Measurements from ENCODE around the gene LIPC.
A peak's percentile ranks its signal among the peaks of the same experiment; 100 is the strongest.

Gene LIPC

GRCh38 chr15:58438111-58438510, 6.3 kb downstream of the LIPC start:
- no peak for DNase-seq

- DNase-seq, result peak; percentile 18
Measured at GRCh38 chr15:58438956-58439355, 7.2 kb downstream of the LIPC start.

GRCh38 chr15:58440158-58440910, 8.5 kb downstream of the LIPC start:
- DNase-seq, result peak; percentile 17

GRCh38 chr15:58440922-58441321, 9.1 kb downstream of the LIPC start:
- DNase-seq, result no peak

DNA sequence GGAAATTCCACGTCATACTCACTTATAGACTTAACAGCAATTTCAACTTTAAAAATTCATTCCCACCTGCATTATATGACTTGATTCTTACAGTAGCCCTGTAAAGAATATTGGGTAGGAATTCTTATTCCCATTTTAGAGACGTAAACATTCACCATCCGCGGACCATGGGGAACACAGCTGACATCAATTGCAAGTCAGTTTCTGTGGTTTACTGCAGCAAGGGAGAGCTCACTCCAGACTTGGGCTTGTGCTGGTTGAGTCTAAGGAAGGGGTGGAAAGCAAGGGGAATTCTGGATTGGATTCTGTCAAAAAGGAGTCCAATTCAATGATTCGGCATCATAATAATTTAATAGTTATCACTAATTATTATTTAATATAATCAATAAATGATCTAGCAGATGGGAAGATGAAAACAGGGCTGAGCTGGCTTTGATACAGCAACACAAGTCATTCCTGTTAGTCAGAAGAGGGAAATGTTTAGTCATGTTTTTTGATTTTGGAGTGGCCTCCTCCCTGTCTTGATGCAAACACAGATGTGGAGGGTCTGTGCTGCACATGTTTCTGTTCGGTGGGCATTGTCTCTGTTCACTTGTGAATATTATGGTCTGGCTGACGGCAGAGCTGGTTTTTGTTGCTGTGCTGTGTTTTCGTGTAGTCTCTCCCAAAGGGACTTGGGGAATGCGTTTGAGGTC, 9.7 kb downstream of the LIPC start:
- DNase-seq, result no peak

GRCh38 chr15:58442122-58442521, 10.3 kb downstream of the LIPC start:
- no peak for DNase-seq

DNA sequence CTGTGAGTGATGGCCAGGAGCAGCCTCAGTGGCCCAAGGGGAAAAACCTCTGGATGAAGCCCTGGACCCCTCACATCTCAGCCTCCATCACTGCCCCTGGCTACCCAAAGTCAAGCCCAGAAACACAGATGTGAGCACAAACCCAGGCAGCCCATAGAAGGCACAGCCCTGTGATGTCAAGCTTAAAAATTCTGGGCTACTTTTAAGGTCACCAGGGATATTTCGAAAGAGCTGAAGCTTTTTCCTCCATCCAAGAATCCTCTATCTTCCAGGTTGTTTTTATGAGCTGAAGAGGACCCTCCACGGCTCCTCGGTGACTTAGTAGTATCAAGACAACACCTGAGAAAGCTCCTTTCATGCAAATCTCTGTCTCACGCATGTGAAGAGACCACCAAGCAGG, 11.5 kb downstream of the LIPC start:
- no peak for DNase-seq

- no peak for DNase-seq
Measured at GRCh38 chr15:58444056-58444455, 12.3 kb downstream of the LIPC start.

GRCh38 chr15:58444658-58445332, 13.0 kb downstream of the LIPC start:
- DNase-seq, result no peak

- DNase-seq, result no peak
Measured at GRCh38 chr15:58445865-58446264, 14.1 kb downstream of the LIPC start.

GRCh38 chr15:58446521-58446920, 14.7 kb downstream of the LIPC start:
- DNase-seq, result no peak

GRCh38 chr15:58447271-58448010, 15.7 kb downstream of the LIPC start:
- no peak for DNase-seq

- DNase-seq, result no peak
Measured at GRCh38 chr15:58448331-58448730, 16.5 kb downstream of the LIPC start.

DNA sequence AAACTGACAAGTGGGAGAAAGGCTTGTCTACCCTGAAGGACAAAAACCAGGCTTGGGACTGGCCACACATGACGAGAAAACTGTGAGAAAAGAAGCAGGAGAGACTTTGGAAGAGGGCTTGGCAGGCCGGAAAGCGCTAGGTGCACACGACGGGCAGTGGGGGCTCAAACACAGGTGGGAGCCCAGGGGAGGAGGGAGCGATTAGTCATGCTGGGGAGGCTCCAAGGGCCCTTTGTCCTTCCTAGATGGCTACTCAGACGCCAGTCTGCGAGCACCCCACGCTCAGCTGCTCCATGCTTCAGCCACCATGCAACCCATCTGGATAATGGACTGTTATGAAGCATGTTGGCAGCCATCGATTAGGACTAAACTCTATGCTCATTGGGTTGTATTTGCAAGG, 17.1 kb downstream of the LIPC start:
- no peak for DNase-seq

DNA sequence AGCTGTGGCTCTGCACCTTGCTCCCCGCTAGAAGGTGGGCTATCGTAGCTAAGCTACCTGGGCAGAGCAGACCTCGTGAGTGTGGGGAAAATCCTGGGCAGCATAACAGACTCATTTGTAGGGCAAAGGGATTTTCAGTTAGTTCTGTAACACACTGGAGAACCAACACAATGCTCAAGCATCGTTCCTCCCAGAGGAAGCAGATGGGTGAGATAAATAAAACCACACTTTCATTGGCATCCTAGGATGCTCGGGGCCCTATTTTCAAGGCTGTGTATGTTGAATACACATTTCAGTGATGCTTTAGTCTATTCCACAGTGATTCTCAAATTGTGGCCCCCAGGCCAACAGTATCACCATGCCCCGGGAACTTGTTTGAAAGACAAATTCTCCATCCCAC, 20.0 kb downstream of the LIPC start:
- DNase-seq, result no peak

- no peak for DNase-seq
Measured at GRCh38 chr15:58452775-58453174, 21.0 kb downstream of the LIPC start.

- DNase-seq, result no peak
Measured at GRCh38 chr15:58453931-58454793, 22.4 kb downstream of the LIPC start.

GRCh38 chr15:58454950-58455401, 23.2 kb downstream of the LIPC start:
- DNase-seq, result no peak

GRCh38 chr15:58457466-58457965, 25.7 kb downstream of the LIPC start:
- no peak for DNase-seq

DNA sequence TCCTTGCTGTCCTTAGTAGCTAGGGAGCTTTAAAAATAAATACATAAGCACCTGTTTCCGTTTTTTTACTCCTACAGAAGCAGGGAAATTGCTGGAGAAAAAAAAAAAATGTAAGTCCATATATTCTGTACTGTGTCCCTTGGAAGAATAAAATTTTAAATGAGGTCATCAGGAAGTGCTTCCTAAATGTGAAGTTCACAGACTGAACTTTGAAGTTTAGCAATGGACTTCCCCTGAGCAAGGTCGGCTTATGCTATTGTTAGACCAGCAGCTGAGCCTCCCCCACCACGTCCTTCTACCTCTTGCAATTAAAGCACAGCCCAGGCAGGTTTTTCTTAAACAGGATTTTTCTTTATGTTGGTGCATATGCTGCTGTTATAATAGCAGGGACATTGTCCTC, 26.3 kb downstream of the LIPC start:
- no peak for DNase-seq

DNA sequence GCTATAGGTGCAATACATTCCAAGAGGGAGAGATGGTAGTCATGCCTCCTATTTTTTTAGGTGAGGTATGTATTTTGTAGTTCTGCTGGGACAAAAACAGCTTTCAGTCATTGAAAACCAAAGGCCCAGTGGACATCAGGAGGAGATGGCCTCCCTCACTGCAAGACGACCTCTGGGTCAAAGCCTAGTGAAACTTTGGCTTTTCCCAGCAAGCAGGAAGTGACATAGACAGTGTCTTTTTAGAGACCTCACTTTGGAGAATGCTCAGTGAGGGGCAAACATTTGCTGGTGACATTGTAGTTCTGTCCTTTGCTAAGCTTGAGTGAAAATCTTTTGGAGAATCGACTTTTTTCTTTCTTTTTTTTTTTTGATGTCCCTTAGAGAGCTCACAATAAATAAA, 27.3 kb downstream of the LIPC start:
- DNase-seq, result no peak

- no peak for DNase-seq
Measured at GRCh38 chr15:58459560-58459959, 27.8 kb downstream of the LIPC start.
